HepG2 (cell line): ENCODE results near the gene F7. TPM values are rescaled to one million over a fixed set of nuclear protein-coding genes. Genes with fewer than 3 reads are reported as not detected.

Source experiments
- AGO1 ChIP-seq: fragments of 200-400 bp; formaldehyde crosslinking; IDR thresholded peaks from 2 replicates; pipeline ENCODE4 v1.6.1; 2017; ENCODE audit warnings: mild to moderate bottlenecking, low read depth, low read length, moderate library complexity; ENCODE audit not compliant: poor library complexity, severe bottlenecking
- ATF3 ChIP-seq: sonication (generic); formaldehyde crosslinking; IDR thresholded peaks from 2 replicates; pipeline ENCODE4 v1.4.0; 2020; ENCODE audit warnings: missing genetic modification reagents
- CERS6 ChIP-seq: sonication (generic); formaldehyde crosslinking; IDR thresholded peaks from 2 replicates; pipeline ENCODE4 v1.5.0; 2020; ENCODE audit warnings: missing genetic modification reagents
- DMAP1 ChIP-seq: IDR thresholded peaks from 2 replicates; pipeline ENCODE4 v1.6.1; 2016
- HBP1 ChIP-seq: IDR thresholded peaks from 2 replicates; pipeline ENCODE4 v1.6.1; 2016; ENCODE audit warnings: low read depth, control low read depth
- HIC2 ChIP-seq: sonication (generic); formaldehyde crosslinking; IDR thresholded peaks from 2 replicates; pipeline ENCODE4 v1.9.0; 2022; ENCODE audit warnings: low read depth, missing genetic modification reagents
- KMT2A ChIP-seq: sonication (generic); formaldehyde crosslinking; IDR thresholded peaks from 2 replicates; pipeline ENCODE4 v1.4.0; 2020; ENCODE audit warnings: missing genetic modification reagents
- PAX8 ChIP-seq: sonication (generic); formaldehyde crosslinking; IDR thresholded peaks from 2 replicates; pipeline ENCODE4 v1.8.0; 2022; ENCODE audit warnings: mild to moderate bottlenecking, missing genetic modification reagents, borderline replicate concordance
- PHF8 ChIP-seq: sonication (generic); formaldehyde crosslinking; IDR thresholded peaks from 2 replicates; pipeline ENCODE4 v1.5.0; 2020; ENCODE audit warnings: missing genetic modification reagents
- PRDM4 ChIP-seq: sonication (generic); formaldehyde crosslinking; IDR thresholded peaks from 2 replicates; pipeline ENCODE4 v1.9.0; 2021; ENCODE audit warnings: missing genetic modification reagents, borderline replicate concordance
- SMAD9 ChIP-seq: sonication (generic); formaldehyde crosslinking; IDR thresholded peaks from 2 replicates; pipeline ENCODE4 v1.5.1; 2020; ENCODE audit warnings: mild to moderate bottlenecking, missing genetic modification reagents
- SNAPC5 ChIP-seq: sonication (generic); formaldehyde crosslinking; IDR thresholded peaks from 2 replicates; pipeline ENCODE4 v1.8.1; 2023; ENCODE audit warnings: mild to moderate bottlenecking, missing genetic modification reagents, borderline replicate concordance
- ZNF530 ChIP-seq: sonication (generic); formaldehyde crosslinking; IDR thresholded peaks from 2 replicates; pipeline ENCODE4 v1.5.0; 2020; ENCODE audit warnings: low read depth, mild to moderate bottlenecking, missing genetic modification reagents
- ZNF615 ChIP-seq: sonication (generic); formaldehyde crosslinking; IDR thresholded peaks from 2 replicates; pipeline ENCODE4 v1.5.0; 2020; ENCODE audit warnings: mild to moderate bottlenecking, missing genetic modification reagents, borderline replicate concordance
- ZNF687 ChIP-seq: sonication (generic); formaldehyde crosslinking; IDR thresholded peaks from 2 replicates; pipeline ENCODE4 v1.5.1; 2020; ENCODE audit warnings: mild to moderate bottlenecking, missing genetic modification reagents, moderate library complexity
- polyA plus RNA-seq, 8 experiments: library from polyadenylated mRNA; depleted of rRNA in 3 of 8; stranded (reverse) in 7 of 8; unstranded in 1 of 8; fragments of >200 nt; fragmentation: Illumina TruSeq in 4 of 8; extraction: Trizol in 4 of 8; gene quantifications; 2 replicates each; pipeline versions ENCODE4 v1.2.1 to v1.2.3, GENCODE V29; 2011 to 2016; ENCODE audit warnings: low read depth in 4 of 8, missing spikeins in 1 of 8, mixed read lengths in 1 of 8; ENCODE audit not compliant: insufficient read depth in 1 of 8
- total RNA-seq, 5 experiments: library from RNA; depleted of rRNA; stranded (reverse); fragments of >200 nt; fragmentation: Illumina TruSeq; extraction: Trizol; gene quantifications; 2 replicates each; pipeline ENCODE4 v1.2.3, GENCODE V29; 2016; ENCODE audit warnings: low read depth in 1 of 5

Gene F7
- total and polyA plus RNA-seq, 2 of the 13 experiments (the other 11 are each of a cell fraction or from before 2014, with no cell fraction given) = 12.6 to 26.5 TPM

GRCh38 chr13:113152984-113153809 is 47.6 kb downstream of the F7 start (continued):
- TF ChIP-seq PRDM4 (CRISPR knock-in tag) (0 out of 2 replicates have a peak, but pooled peaks have one; percentile 27), ZNF530 (no peak), HIC2 (CRISPR knock-in tag) (no peak; the same call in 1 of the 2 replicates), DMAP1 (CRISPR knock-in tag) (peak; percentile 14; the same call in 1 of the 2 replicates), PHF8 (CRISPR knock-in tag) (peak; percentile 71), SMAD9 (CRISPR knock-in tag) (no peak), ATF3 (CRISPR knock-in tag) (no peak), AGO1 (peak; percentile 38), SNAPC5 (CRISPR knock-in tag) (peak; percentile 39; the same call in 1 of the 2 replicates), ZNF615 (no peak), HBP1 (CRISPR knock-in tag) (peak; percentile 7; the same call in 1 of the 2 replicates), PAX8 (CRISPR knock-in tag) (no peak; the same call in 1 of the 2 replicates), KMT2A (CRISPR knock-in tag) (peak; percentile 25; the same call in 1 of the 2 replicates), ZNF687 (CRISPR knock-in tag) (peak; percentile 96), CERS6 (CRISPR knock-in tag) (no peak)
